H9 (cell line): ENCODE results near the gene TPM4. TPM values are rescaled to one million over a fixed set of nuclear protein-coding genes. Genes with fewer than 3 reads are reported as not detected.
A peak's percentile ranks its signal among the peaks of the same experiment; 100 is the strongest.

ENCODE experiments used
- DNase-seq: peaks from one replicate; pipeline ENCODE4 v3.0.0-alpha.2; 2017
- H2AFZ ChIP-seq: one replicate; pipeline ENCODE4 v1.6.1; 2013; ENCODE audit warnings: mild to moderate bottlenecking, low read length, control low read depth, moderate library complexity
- H2AK5ac ChIP-seq: 2 replicates; pipeline ENCODE4 v1.6.1; 2013; ENCODE audit warnings: low read length, control low read depth, mixed read lengths; ENCODE audit not compliant: insufficient read length
- H2BK120ac ChIP-seq: one replicate; pipeline ENCODE4 v1.6.1; 2013; ENCODE audit warnings: low read depth, mild to moderate bottlenecking, low read length, control low read depth, inconsistent platforms; ENCODE audit not compliant: poor library complexity, severe bottlenecking
- H2BK12ac ChIP-seq: 2 replicates; pipeline ENCODE4 v1.6.1; 2013; ENCODE audit warnings: low read length, control low read depth, mixed read lengths, low read depth; ENCODE audit not compliant: insufficient read length
- H2BK15ac ChIP-seq: 2 replicates; pipeline ENCODE4 v1.6.1; 2013; ENCODE audit warnings: low read depth, low read length, control low read depth
- H2BK20ac ChIP-seq: one replicate; pipeline ENCODE4 v1.6.1; 2013; ENCODE audit warnings: low read depth, mild to moderate bottlenecking, low read length, control low read depth, inconsistent platforms; ENCODE audit not compliant: poor library complexity, severe bottlenecking
- H2BK5ac ChIP-seq: 2 replicates; pipeline ENCODE4 v1.6.1; 2013; ENCODE audit warnings: low read length, control low read depth, mixed read lengths; ENCODE audit not compliant: insufficient read length
- H3K14ac ChIP-seq: 2 replicates; pipeline ENCODE4 v1.6.1; 2013; ENCODE audit warnings: low read length, control low read depth; ENCODE audit not compliant: insufficient read depth
- H3K18ac ChIP-seq: 2 replicates; pipeline ENCODE4 v1.6.1; 2013; ENCODE audit warnings: low read depth, mild to moderate bottlenecking, mixed read lengths, low read length, control low read depth; ENCODE audit not compliant: insufficient read length
- H3K23ac ChIP-seq: 2 replicates; pipeline ENCODE4 v1.6.1; 2013; ENCODE audit warnings: low read length, control low read depth, mixed read lengths, low read depth; ENCODE audit not compliant: insufficient read length
- H3K23me2 ChIP-seq: 2 replicates; pipeline ENCODE4 v1.6.1; 2013; ENCODE audit warnings: low read depth, mild to moderate bottlenecking, mixed read lengths, low read length, control low read depth; ENCODE audit not compliant: insufficient read length, poor library complexity, severe bottlenecking
- H3K27ac ChIP-seq: 2 replicates; pipeline ENCODE4 v1.5.1; 2013; ENCODE audit warnings: low read length, control low read depth, mixed read lengths, low read depth; ENCODE audit not compliant: insufficient read length
- H3K27me3 ChIP-seq: 2 replicates; pipeline ENCODE4 v1.6.1; 2013; ENCODE audit warnings: low read length, control low read depth, inconsistent platforms; ENCODE audit not compliant: insufficient read depth
- H3K4ac ChIP-seq: 2 replicates; pipeline ENCODE4 v1.6.1; 2013; ENCODE audit warnings: low read depth, mild to moderate bottlenecking, control low read depth, inconsistent platforms, low read length, moderate library complexity
- H3K4me1 ChIP-seq: 2 replicates; pipeline ENCODE4 v1.6.1; 2013; ENCODE audit warnings: low read length, control low read depth, inconsistent platforms; ENCODE audit not compliant: insufficient read depth
- H3K4me2 ChIP-seq: 2 replicates; pipeline ENCODE4 v1.6.1; 2013; ENCODE audit warnings: low read length, control low read depth, mixed read lengths; ENCODE audit not compliant: insufficient read length, insufficient read depth
- H3K56ac ChIP-seq: 2 replicates; pipeline ENCODE4 v1.6.1; 2013; ENCODE audit warnings: low read depth, mild to moderate bottlenecking, mixed read lengths, low read length, control low read depth; ENCODE audit not compliant: insufficient read length
- H3K79me1 ChIP-seq: 2 replicates; pipeline ENCODE4 v1.6.1; 2013; ENCODE audit warnings: low read depth, mild to moderate bottlenecking, moderate library complexity, low read length, control low read depth, inconsistent platforms; ENCODE audit not compliant: insufficient read depth, poor library complexity, severe bottlenecking
- H3K79me2 ChIP-seq: 2 replicates; pipeline ENCODE4 v1.6.1; 2013; ENCODE audit warnings: low read length, control low read depth, inconsistent platforms; ENCODE audit not compliant: insufficient read depth
- H3K9ac ChIP-seq: 2 replicates; pipeline ENCODE4 v1.6.1; 2013; ENCODE audit warnings: low read length, control low read depth, mixed read lengths; ENCODE audit not compliant: insufficient read length; ENCODE audit errors: extremely low read depth
- H3K9me3 ChIP-seq: one replicate; pipeline ENCODE4 v1.6.1; 2013; ENCODE audit warnings: low read depth, low read length, inconsistent platforms; ENCODE audit not compliant: control insufficient read depth
- H3T11ph ChIP-seq: one replicate; pipeline ENCODE4 v1.6.1; 2013; ENCODE audit warnings: mild to moderate bottlenecking, low read length, control low read depth, inconsistent platforms
- H4K20me1 ChIP-seq: one replicate; pipeline ENCODE4 v1.6.1; 2013; ENCODE audit not compliant: control insufficient read depth, insufficient read length, insufficient read depth
- H4K5ac ChIP-seq: 2 replicates; pipeline ENCODE4 v1.6.1; 2013; ENCODE audit warnings: low read depth, mild to moderate bottlenecking, mixed read lengths, low read length, control low read depth; ENCODE audit not compliant: insufficient read length
- H4K8ac ChIP-seq: replicated peaks from 2 replicates; pipeline ENCODE4 v1.6.1; 2013; ENCODE audit warnings: low read length, control low read depth, mixed read lengths, low read depth; ENCODE audit not compliant: insufficient read length
- H4K91ac ChIP-seq: 2 replicates; pipeline ENCODE4 v1.6.1; 2013; ENCODE audit warnings: low read depth, mild to moderate bottlenecking, moderate library complexity, mixed read lengths, low read length, control low read depth; ENCODE audit not compliant: insufficient read length
- H3K27ac Mint-ChIP-seq, 3 experiments: 2 replicates in 2 of 3; 3 replicates in 1 of 3; pipeline ENCODE4 v1.8.0; 2020 to 2021; ENCODE audit warnings: mixed read lengths in 3 of 3, mild to moderate bottlenecking in 1 of 3, moderate library complexity in 1 of 3
- H3K27me3 Mint-ChIP-seq: 2 replicates; pipeline ENCODE4 v1.8.0; 2021; ENCODE audit warnings: low read depth, mild to moderate bottlenecking, moderate library complexity, mixed read lengths
- H3K36me3 Mint-ChIP-seq, 3 experiments: 2 replicates in 2 of 3; 3 replicates in 1 of 3; pipeline ENCODE4 v1.8.0; 2020 to 2021; ENCODE audit warnings: low read depth in 3 of 3, mixed read lengths in 3 of 3; ENCODE audit not compliant: insufficient read depth in 1 of 3
- H3K4me1 Mint-ChIP-seq, 2 experiments: 2 replicates each; pipeline ENCODE4 v1.8.0; 2020; ENCODE audit warnings: mixed read lengths in 2 of 2
- H3K4me3 Mint-ChIP-seq, 2 experiments: 2 replicates in 1 of 2; 3 replicates in 1 of 2; pipeline ENCODE4 v1.8.0; 2020 to 2021; ENCODE audit warnings: mild to moderate bottlenecking in 2 of 2, mixed read lengths in 2 of 2, moderate library complexity in 1 of 2
- H3K9me3 Mint-ChIP-seq, 2 experiments: 2 replicates in 1 of 2; 3 replicates in 1 of 2; pipeline ENCODE4 v1.8.0; 2020; ENCODE audit warnings: mild to moderate bottlenecking in 2 of 2, mixed read lengths in 2 of 2, moderate library complexity in 1 of 2
- CTCF ChIP-seq: fragments of 200-600 bp; sonication (generic); conservative IDR thresholded peaks from 3 replicates; pipeline ENCODE4 v1.8.0; 2021; ENCODE audit warnings: antibody characterized with exemption, mild to moderate bottlenecking
- WGBS: extraction: QIAGEN DNeasy Blood & Tissue Kit; methylation state at CpG from one replicate; pipeline ENCODE4 v1.1.7; 2013; ENCODE audit warnings: missing lambda C conversion rate, low lambda C conversion rate, mixed read lengths; ENCODE audit not compliant: insufficient read length; ENCODE audit errors: extremely low coverage; 5-methylcytosine and 5-hydroxymethylcytosine counted together
- total RNA-seq: library from RNA; stranded (reverse); gene quantifications from 2 replicates; pipeline ENCODE4 v1.2.1, GENCODE V29; 2021

Gene TPM4
- total RNA-seq, 1 experiment from 2014 or later, result 431 TPM

- no peaks in the 10 kb centered on the region for H3K23me2 ChIP-seq
- peak overlapping the region in 1 of 3 experiments; percentile 66; a peak in 1 of 7 replicates for H3K27ac Mint-ChIP-seq
- H3K79me1 ChIP-seq, result peaks cover 4% of the 10 kb centered on the region
- no peak overlapping the region for H2BK15ac ChIP-seq
- no peak overlapping the region for H2AFZ ChIP-seq
- H3K9me3 Mint-ChIP-seq, result no peaks in the 10 kb centered on the region
- no peak for DNase-seq
- no peak overlapping the region for H3K4me2 ChIP-seq
- no peaks in the 10 kb centered on the region for H4K20me1 ChIP-seq
- H3K9ac ChIP-seq, result no peak overlapping the region
- no peak overlapping the region for H4K5ac ChIP-seq
- no peaks in the 10 kb centered on the region for H3K27me3 ChIP-seq
- no peak overlapping the region for H3T11ph ChIP-seq
- no peak overlapping the region for H3K4me3 Mint-ChIP-seq
- H3K27me3 Mint-ChIP-seq, result no peaks in the 10 kb centered on the region
- H2AK5ac ChIP-seq, result no peak overlapping the region
- H3K23ac ChIP-seq, result no peak overlapping the region
- H3K4ac ChIP-seq, result no peak overlapping the region
- H4K8ac ChIP-seq, result no peak overlapping the region
- peaks cover 70 to 98% (median 95%) of the 10 kb centered on the region in 3 experiments for H3K36me3 Mint-ChIP-seq
- no peak overlapping the region for H2BK5ac ChIP-seq
- H2BK20ac ChIP-seq, result no peak overlapping the region
- no CpG with 5 or more reads among the region's 12 CpGs for WGBS
- no peaks in the 10 kb centered on the region for H3K4me1 ChIP-seq
- no peaks in the 10 kb centered on the region for H3K4me1 Mint-ChIP-seq
- H2BK12ac ChIP-seq, result no peak overlapping the region
- TF ChIP-seq CTCF, result no peak
- no peak overlapping the region for H2BK120ac ChIP-seq
- peaks cover 5% of the 10 kb centered on the region; the same call in 1 of the 2 replicates for H3K79me2 ChIP-seq
- H4K91ac ChIP-seq, result no peak overlapping the region
- H3K56ac ChIP-seq, result no peak overlapping the region
- H3K14ac ChIP-seq, result no peak overlapping the region
- H3K9me3 ChIP-seq, result no peaks in the 10 kb centered on the region
- H3K27ac ChIP-seq, result no peak overlapping the region
- H3K18ac ChIP-seq, result no peak overlapping the region
Observed at GRCh38 chr19:16087940-16088339, 11.6 kb downstream of the TPM4 start.
